HG03460 (cell line): Measurements from ENCODE around the gene CORIN.
"Not testable (repeated sequence)": the region's sequence is repeated elsewhere in the genome, so short reads cannot be mapped to it uniquely, and the experiment has no call there.

Source experiments
- ATAC-seq: cut with Tn5 transposase; IDR thresholded peaks from one replicate; pipeline ENCODE4 v1.9.1; 2021; ENCODE audit not compliant: unreplicated experiment

Gene CORIN

GRCh38 chr4:47695260-47695659, 142.6 kb downstream of the CORIN start:
- ATAC-seq: no peak

DNA sequence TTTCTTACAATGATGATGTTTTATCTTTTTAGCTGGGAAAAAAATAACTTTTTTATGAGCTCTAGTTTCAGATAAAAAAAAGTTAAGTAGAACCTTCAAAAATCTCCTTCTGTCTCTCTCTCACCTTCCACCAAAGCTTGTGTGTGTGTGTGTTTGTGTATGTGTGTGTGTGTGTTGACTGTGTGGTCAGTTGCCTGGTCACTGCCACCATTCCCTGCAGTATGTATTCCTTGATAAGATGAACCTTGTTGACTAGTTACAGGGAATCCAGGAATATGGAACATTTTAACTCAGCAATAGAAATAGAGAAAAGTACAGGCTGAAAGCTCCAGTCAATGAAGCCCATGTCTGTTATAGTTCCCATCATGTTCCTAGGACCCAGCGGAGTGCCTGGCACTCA, 143.5 kb downstream of the CORIN start:
- ATAC-seq: no peak

DNA sequence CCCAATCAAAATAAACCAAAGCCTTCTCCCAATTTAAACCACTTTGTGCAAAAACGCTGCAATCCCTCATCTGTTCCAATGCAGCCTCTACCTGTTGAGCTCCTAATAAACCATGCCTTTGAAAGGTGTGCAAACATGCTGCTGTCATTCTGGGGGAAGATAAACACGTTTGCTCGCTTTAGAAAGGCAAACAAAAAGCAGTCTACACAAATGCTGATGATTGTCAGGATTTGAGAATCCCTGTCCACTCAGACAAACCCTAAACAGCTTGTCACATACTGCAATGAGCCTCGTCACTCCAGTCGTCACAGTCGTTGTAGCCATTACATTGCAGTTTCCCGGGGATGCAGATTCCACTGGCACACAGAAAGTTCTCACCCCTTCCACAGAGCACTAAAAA, 145.2 kb downstream of the CORIN start:
- no peak for ATAC-seq

- not testable (repeated sequence) for ATAC-seq
Observed at GRCh38 chr4:47691757-47692383, 146.0 kb downstream of the CORIN start.

- ATAC-seq: no peak
Observed at GRCh38 chr4:47690611-47691010, 147.3 kb downstream of the CORIN start.

DNA sequence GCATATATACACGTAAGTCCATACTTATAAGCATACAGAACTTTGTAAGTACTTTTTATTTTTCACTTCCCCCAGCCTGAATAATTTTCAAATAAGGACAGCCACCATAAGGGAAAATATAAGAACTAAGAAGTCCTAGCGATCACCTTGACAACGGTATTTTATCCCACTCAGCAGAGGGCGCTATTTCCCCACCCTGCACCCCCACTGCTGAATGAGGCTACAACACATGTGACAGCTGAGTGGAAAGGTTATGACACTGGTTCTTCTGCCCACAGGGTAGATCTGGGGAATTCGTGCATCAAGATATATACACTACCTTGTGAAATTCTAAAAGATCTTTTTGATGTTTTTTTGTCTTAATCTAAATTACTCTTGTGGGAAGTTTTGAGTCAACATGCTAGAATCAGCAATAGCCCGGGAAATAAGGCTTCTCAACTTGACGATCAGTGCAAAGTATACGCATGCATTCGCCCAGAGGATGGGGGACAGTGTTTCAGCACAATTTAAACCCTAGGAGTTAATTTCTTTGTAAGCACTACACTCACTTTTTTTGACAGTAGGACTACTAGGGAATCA, 151.5 kb downstream of the CORIN start:
- ATAC-seq: no peak

DNA sequence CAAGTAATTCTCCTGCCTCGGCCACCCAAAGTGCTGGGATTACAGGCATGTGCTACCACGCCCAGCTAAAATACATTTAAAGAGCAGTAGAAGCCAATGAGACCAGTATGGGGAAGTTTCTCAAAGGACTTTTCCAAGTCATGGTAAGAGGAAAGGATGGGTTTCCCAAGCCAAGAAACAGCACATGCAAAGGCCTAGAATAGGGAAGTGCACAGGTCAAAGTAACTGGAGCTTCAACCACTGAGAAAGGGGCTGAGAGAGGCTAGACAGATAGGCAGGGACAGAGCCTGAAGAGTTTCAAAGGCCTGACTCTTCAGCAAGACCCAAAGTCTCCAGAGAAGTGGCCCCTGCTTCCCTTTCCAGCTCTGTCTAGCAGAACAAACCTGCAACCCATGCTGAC, 162.1 kb downstream of the CORIN start:
- ATAC-seq: no peak

DNA sequence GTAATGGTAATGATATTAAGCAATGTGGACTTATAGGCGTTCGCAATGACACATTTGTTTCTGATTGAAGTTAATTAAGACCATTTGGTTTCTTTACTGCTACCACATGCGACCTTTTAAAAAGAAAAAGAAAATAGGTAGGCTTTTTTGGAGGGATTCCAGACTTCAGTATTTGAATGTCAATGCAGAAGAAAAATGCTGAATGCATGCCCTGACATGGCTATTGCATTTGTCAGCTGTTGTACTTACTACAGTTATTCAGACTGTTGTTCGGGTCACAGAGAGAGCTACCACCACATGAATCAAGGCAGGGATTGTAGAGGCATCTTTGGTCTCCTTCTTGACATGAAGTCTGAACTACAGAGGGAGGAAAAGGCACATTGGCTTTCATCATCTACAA, 163.7 kb downstream of the CORIN start:
- ATAC-seq: no peak

GRCh38 chr4:47672696-47673095, 165.2 kb downstream of the CORIN start:
- no peak for ATAC-seq

DNA sequence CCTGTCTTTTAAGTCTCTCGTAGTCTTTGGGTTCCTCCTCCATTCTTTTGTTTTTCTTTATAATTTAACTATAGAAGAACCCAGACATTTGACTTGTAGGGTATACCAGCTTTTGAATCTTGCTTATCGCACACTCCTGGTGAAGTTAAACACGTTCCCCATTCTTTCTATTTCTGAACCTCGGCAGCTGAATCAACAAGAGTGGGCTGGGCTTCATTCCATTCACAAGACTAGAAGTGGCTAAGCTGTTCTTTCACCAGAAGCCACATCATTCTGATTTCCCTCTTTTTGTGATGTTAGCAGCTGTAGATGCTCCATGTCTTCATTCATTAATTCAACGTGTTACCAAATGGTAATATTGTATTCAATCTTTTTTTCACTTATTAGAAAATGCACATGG, 167.9 kb downstream of the CORIN start:
- no peak for ATAC-seq

DNA sequence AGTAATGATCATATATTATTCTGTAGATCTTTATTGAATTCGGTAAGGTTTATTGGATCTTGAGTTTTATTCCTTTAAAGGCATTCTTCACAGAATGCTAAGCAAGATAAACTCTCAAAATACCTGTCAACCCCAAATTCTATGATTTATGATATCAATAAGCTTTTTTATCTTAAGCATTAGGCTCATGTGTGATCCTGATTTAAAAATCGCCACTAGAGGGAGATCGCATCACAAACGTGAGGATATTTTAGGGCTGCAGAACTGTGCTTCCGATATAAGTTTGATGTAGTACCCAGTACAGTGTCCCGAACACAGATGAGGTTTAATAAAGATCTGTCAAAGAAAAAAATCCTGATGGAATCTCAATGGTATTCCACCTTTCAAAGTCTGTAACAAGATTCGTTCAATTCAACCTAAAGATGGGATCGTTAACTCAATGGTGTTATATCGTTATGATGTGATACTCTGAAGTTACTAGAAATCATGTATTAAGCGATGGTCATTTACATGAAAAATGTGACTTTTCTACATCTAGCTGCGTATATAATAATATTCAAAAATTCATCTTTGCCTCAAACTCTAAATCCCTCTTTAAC, 169.0 kb downstream of the CORIN start:
- ATAC-seq: peak; percentile 71

DNA sequence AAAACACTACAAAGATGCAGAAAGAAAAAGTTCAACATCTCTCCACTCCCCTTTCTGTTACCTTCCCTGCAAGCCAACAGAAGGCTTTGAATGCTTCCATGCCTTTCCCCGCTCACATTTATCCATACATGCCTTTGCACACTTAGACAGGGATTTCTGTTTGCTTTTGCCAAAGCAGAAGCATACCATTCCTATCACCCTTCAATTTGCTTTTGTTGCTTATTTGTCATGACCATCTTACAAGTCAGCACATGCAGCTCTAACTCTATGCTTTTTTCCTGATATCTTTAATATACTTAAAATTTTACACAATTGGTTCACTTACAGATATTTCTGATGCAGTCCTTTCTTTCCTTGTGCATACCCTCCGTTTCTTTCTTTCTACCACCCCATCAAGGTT, 169.6 kb downstream of the CORIN start:
- no peak for ATAC-seq

GRCh38 chr4:47667552-47667951, 170.3 kb downstream of the CORIN start:
- no peak for ATAC-seq

GRCh38 chr4:47664051-47664826, 173.6 kb downstream of the CORIN start:
- no peak for ATAC-seq

GRCh38 chr4:47662975-47663374, 174.9 kb downstream of the CORIN start:
- no peak for ATAC-seq

DNA sequence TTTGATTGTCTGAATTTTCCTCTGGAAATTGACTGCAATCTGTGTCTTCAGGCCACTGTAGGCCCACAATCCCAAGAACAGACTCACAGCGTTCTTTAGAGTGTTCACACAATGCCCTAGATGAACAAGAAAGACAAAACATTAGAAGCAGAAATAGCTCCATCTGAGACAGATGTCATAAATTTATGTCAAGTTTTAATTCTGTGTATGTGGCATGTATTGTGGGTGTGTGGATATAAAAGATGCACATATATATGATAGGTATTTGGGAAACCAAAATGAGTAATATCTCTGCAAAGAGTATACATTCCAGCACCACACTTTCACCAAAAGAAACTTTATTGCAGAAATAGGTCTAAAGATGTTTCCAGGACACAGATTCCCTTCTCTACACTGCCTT, 176.1 kb downstream of the CORIN start:
- no peak for ATAC-seq

DNA sequence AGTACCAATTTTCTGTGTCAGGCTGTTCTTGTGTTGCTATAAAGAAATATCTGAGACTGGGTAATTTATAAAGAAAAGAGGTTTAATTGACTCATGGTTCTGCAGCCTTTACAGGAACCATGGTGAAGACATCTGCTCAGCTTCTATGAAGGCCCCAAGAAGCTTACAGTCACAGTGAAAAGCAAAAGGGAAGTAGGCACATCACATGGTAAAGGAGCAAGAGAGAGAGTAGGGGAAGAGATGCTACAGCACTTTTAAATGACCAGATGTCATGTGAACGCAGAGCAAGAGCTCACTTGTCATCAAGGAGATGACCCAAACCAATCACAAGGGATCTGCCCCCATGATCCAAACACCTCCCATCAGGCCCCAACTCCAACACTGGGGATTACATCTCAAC, 178.5 kb downstream of the CORIN start:
- ATAC-seq: no peak

DNA sequence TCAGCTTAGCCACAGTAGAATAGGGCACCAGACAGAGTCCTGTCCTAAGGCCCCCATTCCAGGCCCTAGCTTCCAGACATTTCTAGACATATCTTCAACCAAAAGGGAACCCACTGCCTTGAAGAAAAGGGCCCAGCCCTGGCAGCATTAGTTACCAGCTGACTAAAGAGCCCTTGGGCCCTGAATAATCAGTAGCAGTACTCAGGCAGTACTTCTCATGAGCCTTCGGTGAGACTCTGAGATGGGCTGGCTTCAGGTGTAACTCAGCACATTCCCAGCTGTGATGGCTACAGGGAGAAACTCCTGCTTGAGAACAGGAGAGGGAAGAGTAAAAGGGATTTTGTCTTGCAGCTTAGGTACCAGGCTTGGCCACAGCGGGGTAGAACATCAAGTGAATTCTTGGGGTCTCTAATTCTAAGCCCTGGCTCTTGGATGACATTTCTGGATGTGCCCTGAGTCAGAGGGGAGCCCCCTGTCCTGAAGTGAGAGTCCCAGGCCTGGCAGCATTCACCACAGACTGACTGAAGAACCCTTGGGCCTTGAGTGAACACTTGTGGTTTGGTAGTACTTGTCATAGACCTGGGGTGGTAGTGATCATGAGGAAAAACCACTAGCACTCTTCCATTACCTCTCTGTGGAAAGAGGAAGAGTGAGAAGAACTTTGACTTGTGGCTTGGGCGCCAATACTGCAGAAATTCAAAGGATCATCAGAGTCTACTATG, 182.7 kb downstream of the CORIN start:
- no peak for ATAC-seq

- no peak for ATAC-seq
Observed at GRCh38 chr4:47652092-47652491, 185.8 kb downstream of the CORIN start.

DNA sequence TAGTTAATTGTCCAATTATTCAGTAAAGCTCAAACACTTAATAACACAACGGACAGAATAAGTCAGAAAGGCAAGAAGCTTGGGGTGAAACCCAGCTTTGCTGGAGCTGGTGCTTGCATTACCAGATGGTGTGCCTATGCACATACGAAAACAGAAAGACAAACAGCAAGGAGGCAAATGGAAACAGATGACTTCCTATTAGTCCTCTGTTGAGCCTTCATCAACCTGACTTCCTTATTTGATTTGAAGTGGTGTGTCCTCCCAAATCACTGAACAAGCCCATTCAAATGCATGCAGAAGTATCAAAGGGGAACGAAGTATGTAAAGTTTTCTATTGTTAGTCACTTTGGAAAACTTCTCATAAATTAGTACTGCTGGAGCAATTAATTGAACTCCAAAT, 186.6 kb downstream of the CORIN start:
- ATAC-seq: no peak

DNA sequence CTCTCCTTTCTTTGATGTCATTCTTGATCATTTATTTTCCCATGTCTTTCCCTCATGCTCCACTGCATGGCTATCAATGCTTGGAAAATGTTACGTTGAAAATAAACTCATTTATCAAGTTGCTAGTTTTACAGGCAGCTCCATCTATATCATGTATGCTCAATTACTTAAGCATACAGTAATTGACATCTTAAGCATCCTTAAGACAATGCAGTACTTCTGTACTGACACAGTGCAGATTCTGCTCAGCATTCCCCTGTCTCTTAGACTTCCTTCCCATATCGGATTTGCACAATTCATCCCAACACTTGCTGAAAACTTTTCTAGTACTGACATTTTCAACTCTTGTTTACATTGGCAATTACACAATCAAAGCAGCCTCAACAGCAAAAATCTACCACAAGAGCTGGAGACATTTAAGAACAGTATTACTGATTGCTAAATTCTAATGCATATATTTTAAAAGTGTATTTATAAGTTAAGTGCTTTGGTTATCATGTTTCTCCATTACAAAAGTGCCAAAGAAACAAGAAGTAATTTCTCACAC, 187.2 kb downstream of the CORIN start:
- no peak for ATAC-seq
